Measurements from ENCODE around the gene STK39.

STK39 gene

GRCh38 chr2:168241746-168242145 is 5.6 kb downstream of the STK39 start:
- Histone ChIP-seq H3K4me3 (ENCODE audit: low read depth in 1 of 2, low read length in 2 of 2) (no peak overlapping the region), H3K27ac (ENCODE audit: low read length) (peak overlapping the region; percentile 8), H3K9me3 (ENCODE audit: control insufficient read depth in 1 of 2, low read length in 2 of 2) (no peaks in the 10 kb centered on the region), H3K27me3 (ENCODE audit: low read depth, low read length) (no peaks in the 10 kb centered on the region), H3K4me1 (ENCODE audit: control insufficient read depth in 1 of 2, insufficient read depth in 2 of 2, low read length in 2 of 2) (peaks cover 4 to 23% of the 10 kb centered on the region in 2 donors), H3K36me3 (ENCODE audit: control insufficient read depth in 1 of 2, insufficient read depth in 2 of 2, low read length in 2 of 2) (no peaks in the 10 kb centered on the region)

DNA sequence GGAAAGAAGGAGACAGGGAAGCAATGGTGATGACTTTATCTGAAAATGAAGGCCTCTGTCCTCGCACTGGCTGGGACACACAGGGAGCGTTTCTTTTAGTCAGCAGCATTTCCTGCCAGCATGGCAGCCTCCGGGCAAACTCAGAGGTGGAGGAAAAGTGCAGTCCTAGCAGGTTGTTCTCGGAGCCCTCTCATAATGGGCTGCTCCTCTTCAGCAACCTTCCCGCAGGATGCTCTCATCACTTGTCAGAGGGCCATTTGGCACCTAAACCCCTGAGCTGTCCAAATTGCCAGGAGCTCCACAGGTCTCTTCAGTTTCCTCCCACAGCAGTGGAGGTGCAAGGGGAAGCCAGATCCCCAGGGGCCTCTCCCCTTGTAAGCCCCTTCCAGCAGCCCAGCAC is 6.2 kb downstream of the STK39 start:
- Histone ChIP-seq H3K4me3 (ENCODE audit: low read depth in 1 of 2, low read length in 2 of 2) (no peak overlapping the region), H3K27me3 (ENCODE audit: low read depth, low read length) (no peaks in the 10 kb centered on the region), H3K27ac (ENCODE audit: low read length) (peak overlapping the region; percentile 8), H3K9me3 (ENCODE audit: control insufficient read depth in 1 of 2, low read length in 2 of 2) (no peaks in the 10 kb centered on the region), H3K36me3 (ENCODE audit: control insufficient read depth in 1 of 2, insufficient read depth in 2 of 2, low read length in 2 of 2) (no peaks in the 10 kb centered on the region), H3K4me1 (ENCODE audit: control insufficient read depth in 1 of 2, insufficient read depth in 2 of 2, low read length in 2 of 2) (peaks cover 4 to 21% of the 10 kb centered on the region in 2 donors)

- Histone ChIP-seq H3K36me3 (ENCODE audit: control insufficient read depth in 1 of 2, insufficient read depth in 2 of 2, low read length in 2 of 2) (no peaks in the 10 kb centered on the region), H3K9me3 (ENCODE audit: control insufficient read depth in 1 of 2, low read length in 2 of 2) (no peaks in the 10 kb centered on the region), H3K27me3 (ENCODE audit: low read depth, low read length) (no peaks in the 10 kb centered on the region), H3K27ac (ENCODE audit: low read length) (no peak overlapping the region), H3K4me3 (ENCODE audit: low read depth in 1 of 2, low read length in 2 of 2) (no peak overlapping the region), H3K4me1 (ENCODE audit: control insufficient read depth in 1 of 2, insufficient read depth in 2 of 2, low read length in 2 of 2) (peaks cover 0 to 20% of the 10 kb centered on the region in 2 donors)
Observed at GRCh38 chr2:168239281-168239680, 8.1 kb downstream of the STK39 start.

DNA sequence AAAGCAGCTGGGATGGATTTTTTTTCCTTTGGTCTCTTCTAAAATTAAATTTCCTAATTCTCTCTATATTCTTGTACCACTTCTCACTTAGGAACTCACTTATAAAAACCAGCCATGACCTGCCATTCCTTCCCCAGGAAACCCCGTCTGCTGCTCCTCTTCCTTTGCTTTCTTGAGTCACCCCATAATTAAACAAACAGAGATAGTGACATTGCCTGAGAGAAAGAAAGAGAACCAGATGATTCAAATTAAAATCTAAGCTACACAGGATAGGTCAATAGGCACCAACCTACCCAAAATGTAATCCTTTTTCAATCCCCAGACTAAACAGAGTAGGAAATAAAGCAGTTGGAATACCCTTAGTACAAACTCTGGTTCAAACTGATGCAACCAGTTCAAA is 9.7 kb downstream of the STK39 start:
- Histone ChIP-seq H3K27me3 (ENCODE audit: low read depth, low read length) (no peaks in the 10 kb centered on the region), H3K4me1 (ENCODE audit: control insufficient read depth in 1 of 2, insufficient read depth in 2 of 2, low read length in 2 of 2) (peaks cover 0 to 20% of the 10 kb centered on the region in 2 donors), H3K27ac (ENCODE audit: low read length) (no peak overlapping the region), H3K4me3 (ENCODE audit: low read depth in 1 of 2, low read length in 2 of 2) (no peak overlapping the region), H3K36me3 (ENCODE audit: control insufficient read depth in 1 of 2, insufficient read depth in 2 of 2, low read length in 2 of 2) (no peaks in the 10 kb centered on the region), H3K9me3 (ENCODE audit: control insufficient read depth in 1 of 2, low read length in 2 of 2) (no peaks in the 10 kb centered on the region)

DNA sequence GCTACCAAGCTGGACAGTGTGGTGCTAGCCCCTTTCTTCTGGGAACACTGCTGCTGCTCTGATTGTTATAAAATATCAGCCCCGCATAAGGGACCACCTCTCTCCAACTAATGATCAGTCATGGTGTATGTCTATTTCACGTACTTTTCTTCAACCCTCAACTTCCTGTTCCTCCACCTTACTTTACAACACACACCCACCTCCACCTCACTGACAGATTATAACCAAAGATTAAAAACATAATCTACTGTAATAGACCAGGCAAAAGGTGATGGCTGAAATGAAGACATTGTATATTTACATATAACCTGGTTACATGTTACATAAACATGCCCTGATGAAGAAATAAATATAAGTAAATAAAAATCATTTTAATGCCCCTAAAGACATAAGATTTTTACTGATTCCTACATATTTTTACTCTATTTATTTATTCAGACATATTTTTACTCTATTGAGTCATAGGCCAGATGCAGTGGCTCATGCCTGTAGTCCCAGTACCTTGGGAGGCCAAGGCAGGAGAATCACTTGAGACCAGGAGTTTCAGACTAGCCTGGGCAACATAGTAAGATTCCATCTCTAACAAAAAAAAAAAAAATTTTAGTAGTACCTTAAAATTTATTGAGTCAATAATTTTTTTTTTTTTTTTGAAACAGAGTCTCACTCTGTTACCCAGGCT is 12.8 kb downstream of the STK39 start:
- Histone ChIP-seq H3K36me3 (ENCODE audit: control insufficient read depth in 1 of 2, insufficient read depth in 2 of 2, low read length in 2 of 2) (no peaks in the 10 kb centered on the region), H3K4me1 (ENCODE audit: control insufficient read depth in 1 of 2, insufficient read depth in 2 of 2, low read length in 2 of 2) (peaks cover 0 to 3% of the 10 kb centered on the region in 2 donors), H3K9me3 (ENCODE audit: control insufficient read depth in 1 of 2, low read length in 2 of 2) (peaks cover 0 to 3% of the 10 kb centered on the region in 2 donors), H3K27me3 (ENCODE audit: low read depth, low read length) (no peaks in the 10 kb centered on the region), H3K27ac (ENCODE audit: low read length) (no peak overlapping the region), H3K4me3 (ENCODE audit: low read depth in 1 of 2, low read length in 2 of 2) (no peak overlapping the region)

GRCh38 chr2:168233726-168234406 is 13.5 kb downstream of the STK39 start:
- H3K27me3 ChIP-seq (ENCODE audit: low read depth, low read length), result no peaks in the 10 kb centered on the region
- peaks cover 0 to 3% of the 10 kb centered on the region in 2 donors for H3K9me3 ChIP-seq (ENCODE audit: control insufficient read depth in 1 of 2, low read length in 2 of 2)
- H3K36me3 ChIP-seq (ENCODE audit: control insufficient read depth in 1 of 2, insufficient read depth in 2 of 2, low read length in 2 of 2), result no peaks in the 10 kb centered on the region
- H3K27ac ChIP-seq (ENCODE audit: low read length), result no peak overlapping the region
- no peaks in the 10 kb centered on the region for H3K4me1 ChIP-seq (ENCODE audit: control insufficient read depth in 1 of 2, insufficient read depth in 2 of 2, low read length in 2 of 2)
- no peak overlapping the region for H3K4me3 ChIP-seq (ENCODE audit: low read depth in 1 of 2, low read length in 2 of 2)

GRCh38 chr2:168233166-168233565 is 14.2 kb downstream of the STK39 start:
- Histone ChIP-seq H3K9me3 (ENCODE audit: control insufficient read depth in 1 of 2, low read length in 2 of 2) (peaks cover 0 to 3% of the 10 kb centered on the region in 2 donors), H3K27me3 (ENCODE audit: low read depth, low read length) (no peaks in the 10 kb centered on the region), H3K4me1 (ENCODE audit: control insufficient read depth in 1 of 2, insufficient read depth in 2 of 2, low read length in 2 of 2) (no peaks in the 10 kb centered on the region), H3K27ac (ENCODE audit: low read length) (peak overlapping the region; percentile 49), H3K36me3 (ENCODE audit: control insufficient read depth in 1 of 2, insufficient read depth in 2 of 2, low read length in 2 of 2) (no peaks in the 10 kb centered on the region), H3K4me3 (ENCODE audit: low read depth in 1 of 2, low read length in 2 of 2) (no peak overlapping the region)

DNA sequence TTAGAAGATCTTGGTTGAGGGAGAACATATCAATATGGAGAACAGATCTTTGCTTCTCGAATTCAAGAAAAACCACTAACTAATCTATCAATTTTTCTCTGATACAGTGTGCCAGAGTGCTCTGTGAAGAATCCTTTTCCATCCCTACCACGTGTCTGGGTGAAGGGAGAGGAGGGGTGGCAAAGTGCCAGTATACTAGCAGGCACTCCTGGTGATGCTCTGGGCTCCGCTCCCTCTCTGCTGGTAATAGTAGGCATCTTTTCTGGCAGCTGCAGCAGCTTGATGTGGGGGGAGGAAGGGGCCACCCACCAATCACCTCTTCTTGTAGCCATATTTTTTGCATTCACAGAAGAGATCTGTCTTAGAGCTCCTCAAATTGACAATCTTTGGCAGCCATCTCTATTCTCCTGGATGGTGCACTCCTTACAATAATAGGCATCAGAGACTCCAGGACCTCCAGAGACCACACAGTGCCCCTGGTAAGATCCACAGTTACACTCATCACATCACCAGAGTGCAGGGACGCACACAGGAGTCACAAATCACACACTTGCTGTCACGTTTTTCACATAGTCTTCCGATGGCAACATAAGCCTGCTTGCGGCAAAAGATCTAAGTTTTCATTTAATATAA is 15.7 kb downstream of the STK39 start:
- H3K27me3 ChIP-seq (ENCODE audit: low read depth, low read length), result no peaks in the 10 kb centered on the region
- no peaks in the 10 kb centered on the region for H3K4me1 ChIP-seq (ENCODE audit: control insufficient read depth in 1 of 2, insufficient read depth in 2 of 2, low read length in 2 of 2)
- H3K9me3 ChIP-seq (ENCODE audit: control insufficient read depth in 1 of 2, low read length in 2 of 2), result peaks cover 0 to 3% of the 10 kb centered on the region in 2 donors
- H3K27ac ChIP-seq (ENCODE audit: low read length), result no peak overlapping the region
- no peaks in the 10 kb centered on the region for H3K36me3 ChIP-seq (ENCODE audit: control insufficient read depth in 1 of 2, insufficient read depth in 2 of 2, low read length in 2 of 2)
- no peak overlapping the region for H3K4me3 ChIP-seq (ENCODE audit: low read depth in 1 of 2, low read length in 2 of 2)

DNA sequence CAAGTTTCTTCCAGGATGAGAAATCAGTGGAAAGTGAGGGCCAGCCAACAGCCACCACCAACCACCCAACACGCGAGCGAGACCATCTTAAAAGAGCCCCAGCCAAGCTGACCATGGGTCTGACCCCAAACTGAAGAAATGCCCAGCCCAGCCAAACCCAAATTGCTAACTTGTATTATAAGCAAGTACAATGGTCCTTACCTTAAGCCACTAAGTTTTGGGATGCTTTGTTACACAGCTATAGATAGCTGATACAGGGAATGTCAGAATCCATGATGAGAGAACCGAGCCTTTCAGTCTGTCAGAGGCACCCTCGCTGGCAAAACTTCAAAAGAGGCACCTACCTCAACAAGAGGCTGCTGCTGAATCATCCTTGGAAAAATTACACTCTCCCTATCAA is 17.0 kb downstream of the STK39 start:
- Histone ChIP-seq H3K4me1 (ENCODE audit: control insufficient read depth in 1 of 2, insufficient read depth in 2 of 2, low read length in 2 of 2) (no peaks in the 10 kb centered on the region), H3K9me3 (ENCODE audit: control insufficient read depth in 1 of 2, low read length in 2 of 2) (peaks cover 0 to 3% of the 10 kb centered on the region in 2 donors), H3K27me3 (ENCODE audit: low read depth, low read length) (no peaks in the 10 kb centered on the region), H3K36me3 (ENCODE audit: control insufficient read depth in 1 of 2, insufficient read depth in 2 of 2, low read length in 2 of 2) (no peaks in the 10 kb centered on the region), H3K4me3 (ENCODE audit: low read depth in 1 of 2, low read length in 2 of 2) (no peak overlapping the region), H3K27ac (ENCODE audit: low read length) (no peak overlapping the region)

- H3K9me3 ChIP-seq (ENCODE audit: control insufficient read depth in 1 of 2, low read length in 2 of 2), result no peaks in the 10 kb centered on the region
- H3K4me3 ChIP-seq (ENCODE audit: low read depth in 1 of 2, low read length in 2 of 2), result no peak overlapping the region
- H3K36me3 ChIP-seq (ENCODE audit: control insufficient read depth in 1 of 2, insufficient read depth in 2 of 2, low read length in 2 of 2), result no peaks in the 10 kb centered on the region
- no peaks in the 10 kb centered on the region for H3K4me1 ChIP-seq (ENCODE audit: control insufficient read depth in 1 of 2, insufficient read depth in 2 of 2, low read length in 2 of 2)
- no peaks in the 10 kb centered on the region for H3K27me3 ChIP-seq (ENCODE audit: low read depth, low read length)
- no peak overlapping the region for H3K27ac ChIP-seq (ENCODE audit: low read length)
Observed at GRCh38 chr2:168224346-168224745, 23.0 kb downstream of the STK39 start.

DNA sequence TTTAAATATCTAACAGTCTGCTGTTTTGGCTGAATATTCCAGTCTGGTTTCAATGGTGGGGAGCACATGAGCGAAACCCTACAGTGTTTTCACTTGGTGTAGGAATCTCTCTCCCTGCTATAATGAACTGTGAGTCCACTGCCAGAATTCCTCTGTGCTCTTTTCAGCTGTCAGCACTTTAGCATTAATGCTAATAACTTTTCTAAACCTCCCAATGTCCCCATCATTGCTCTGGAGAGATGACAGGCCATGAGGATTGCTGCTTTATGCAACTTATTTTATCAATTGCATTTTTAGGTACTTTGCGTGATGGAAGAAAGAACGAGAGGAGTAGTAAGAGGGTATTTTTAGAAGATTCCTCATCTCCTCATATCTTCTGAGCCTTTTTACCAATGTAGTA is 25.3 kb downstream of the STK39 start:
- Histone ChIP-seq H3K27ac (ENCODE audit: low read length) (peak overlapping the region; percentile 50), H3K4me3 (ENCODE audit: low read depth in 1 of 2, low read length in 2 of 2) (no peak overlapping the region), H3K27me3 (ENCODE audit: low read depth, low read length) (no peaks in the 10 kb centered on the region), H3K36me3 (ENCODE audit: control insufficient read depth in 1 of 2, insufficient read depth in 2 of 2, low read length in 2 of 2) (no peaks in the 10 kb centered on the region), H3K4me1 (ENCODE audit: control insufficient read depth in 1 of 2, insufficient read depth in 2 of 2, low read length in 2 of 2) (no peaks in the 10 kb centered on the region), H3K9me3 (ENCODE audit: control insufficient read depth in 1 of 2, low read length in 2 of 2) (no peaks in the 10 kb centered on the region)

All from muscle layer of duodenum (tissue), 2 donors.